ENCODE results near the gene PRKN. TPM values are rescaled to one million over a fixed set of nuclear protein-coding genes. Genes with fewer than 3 reads are reported as not detected.

Gene PRKN
- total RNA-seq, 1 experiment from 2014 or later, result 1.2 TPM

GRCh38 chr6:161844804-161845203, 882.8 kb downstream of the PRKN start:
- Histone ChIP-seq H3K27me3 (replicated peaks; ENCODE audit: insufficient read depth, low read depth, low read length, poor library complexity) (no peaks in the 10 kb centered on the region), H3K4me1 (ENCODE audit: insufficient read depth, low read length, poor library complexity, severe bottlenecking) (no peaks in the 10 kb centered on the region), H3K9me3 (ENCODE audit: low read depth, low read length, poor library complexity, severe bottlenecking) (no peaks in the 10 kb centered on the region), H3K4me3 (ENCODE audit: low read depth, low read length, poor library complexity, severe bottlenecking) (no peak overlapping the region), H3K36me3 (ENCODE audit: insufficient read depth, low read length, poor library complexity, severe bottlenecking) (no peaks in the 10 kb centered on the region), H3K27ac (ENCODE audit: low read depth, low read length, poor library complexity, severe bottlenecking) (no peak overlapping the region)
- intact Hi-C loops (cut with micrococcal nuclease; ENCODE audit: unreplicated experiment), result no loop called here
- no peak for DNase-seq (ENCODE audit: low spot score)
- POLR2A ChIA-PET (ENCODE audit: low non-redundant PET), result no interaction called here
- TF ChIP-seq EZH2 (IDR thresholded peaks at IDR 0.05; ENCODE audit: borderline replicate concordance, low read depth, low read length, poor library complexity, severe bottlenecking) (no peak), CTCF (conservative IDR thresholded peaks at IDR 0.05; ENCODE audit: low read depth, low read length) (no peak)
- no TSS peak for BruUV-seq (replicated peaks)
- CTCF ChIA-PET, result no interaction called here

- TF ChIP-seq CTCF (conservative IDR thresholded peaks at IDR 0.05; ENCODE audit: low read depth, low read length) (no peak), EZH2 (IDR thresholded peaks at IDR 0.05; ENCODE audit: borderline replicate concordance, low read depth, low read length, poor library complexity, severe bottlenecking) (no peak)
- no TSS peak for BruUV-seq (replicated peaks)
- CTCF ChIA-PET, result no interaction called here
These were observed 884.5 kb downstream of the PRKN start for GRCh38 chr6:161843066-161843465.

GRCh38 chr6:161840380-161840779, 887.2 kb downstream of the PRKN start:
- BruUV-seq (replicated peaks), result no TSS peak
- Histone ChIP-seq H3K27ac (ENCODE audit: low read depth, low read length, poor library complexity, severe bottlenecking) (no peak overlapping the region), H3K36me3 (ENCODE audit: insufficient read depth, low read length, poor library complexity, severe bottlenecking) (no peaks in the 10 kb centered on the region), H3K9me3 (ENCODE audit: low read depth, low read length, poor library complexity, severe bottlenecking) (no peaks in the 10 kb centered on the region), H3K4me3 (ENCODE audit: low read depth, low read length, poor library complexity, severe bottlenecking) (no peak overlapping the region), H3K27me3 (replicated peaks; ENCODE audit: insufficient read depth, low read depth, low read length, poor library complexity) (no peaks in the 10 kb centered on the region), H3K4me1 (ENCODE audit: insufficient read depth, low read length, poor library complexity, severe bottlenecking) (no peaks in the 10 kb centered on the region)
- TF ChIP-seq CTCF (conservative IDR thresholded peaks at IDR 0.05; ENCODE audit: low read depth, low read length) (no peak), EZH2 (IDR thresholded peaks at IDR 0.05; ENCODE audit: borderline replicate concordance, low read depth, low read length, poor library complexity, severe bottlenecking) (no peak)
- no peak for DNase-seq (ENCODE audit: low spot score)
- POLR2A ChIA-PET (ENCODE audit: low non-redundant PET), result no interaction called here
- intact Hi-C loops (cut with micrococcal nuclease; ENCODE audit: unreplicated experiment), result no loop called here
- CTCF ChIA-PET, result no interaction called here

More at GRCh38 chr6:161843066-161843465, 884.5 kb downstream of the PRKN start:
- intact Hi-C loops (cut with micrococcal nuclease; ENCODE audit: unreplicated experiment), result no loop called here
- Histone ChIP-seq H3K4me1 (ENCODE audit: insufficient read depth, low read length, poor library complexity, severe bottlenecking) (no peaks in the 10 kb centered on the region), H3K9me3 (ENCODE audit: low read depth, low read length, poor library complexity, severe bottlenecking) (no peaks in the 10 kb centered on the region), H3K36me3 (ENCODE audit: insufficient read depth, low read length, poor library complexity, severe bottlenecking) (no peaks in the 10 kb centered on the region), H3K27me3 (replicated peaks; ENCODE audit: insufficient read depth, low read depth, low read length, poor library complexity) (no peaks in the 10 kb centered on the region), H3K4me3 (ENCODE audit: low read depth, low read length, poor library complexity, severe bottlenecking) (no peak overlapping the region), H3K27ac (ENCODE audit: low read depth, low read length, poor library complexity, severe bottlenecking) (no peak overlapping the region)
- no peak for DNase-seq (ENCODE audit: low spot score)
- POLR2A ChIA-PET (ENCODE audit: low non-redundant PET), result no interaction called here

Data from A673 (cell line).